ENCODE results near the gene AKAP6. TPM values are rescaled to one million over a fixed set of nuclear protein-coding genes. Genes with fewer than 3 reads are reported as not detected.

The AKAP6 gene
- total RNA-seq, 1 donor from 2014 or later = 2.8 TPM

DNA sequence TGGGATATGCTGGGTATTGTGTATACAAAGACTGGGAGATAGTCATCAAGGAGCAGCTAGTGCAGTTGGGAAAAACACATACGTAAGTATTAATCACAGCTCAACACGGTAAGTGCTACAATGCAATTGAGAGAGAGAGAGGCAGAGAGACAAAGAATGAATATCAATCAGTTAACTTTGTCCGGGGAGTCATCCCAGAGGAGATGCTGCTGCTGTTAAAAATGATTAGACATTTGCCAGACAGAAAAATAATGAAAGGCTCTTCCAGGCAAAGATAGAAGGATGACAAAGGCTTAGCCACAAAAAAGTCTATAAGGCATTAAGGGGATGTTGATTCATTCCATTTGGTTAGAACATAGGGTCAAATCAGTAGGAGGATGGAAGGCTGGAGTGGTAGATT lies 45.1 kb downstream of the AKAP6 start:
- Mint-ChIP-seq H3K36me3 (ENCODE audit: low read depth, unreplicated experiment) (no peaks in the 10 kb centered on the region), H3K27ac (ENCODE audit: unreplicated experiment) (no peak overlapping the region)
- H3K4me3 ChIP-seq (ENCODE audit: insufficient read depth, low read depth, low read length) = no peak overlapping the region

DNA sequence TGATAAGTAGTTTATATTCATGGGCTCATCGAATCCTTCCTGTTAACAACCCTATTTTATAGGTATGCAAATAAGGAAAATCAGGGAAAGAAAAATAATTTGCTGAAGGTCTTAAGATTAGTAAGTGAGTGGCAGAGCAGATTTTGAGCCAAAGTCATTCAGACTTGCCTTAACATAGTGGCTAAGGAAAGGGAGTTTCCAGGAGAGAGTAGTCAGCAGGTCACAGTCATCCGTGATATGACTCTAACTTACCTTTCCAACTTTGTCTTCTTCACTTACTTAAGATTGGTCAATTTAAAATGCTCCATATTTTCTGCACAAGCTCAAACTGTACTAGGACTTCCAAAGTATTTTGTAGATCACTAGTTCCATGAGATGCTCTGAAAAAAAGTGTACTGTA lies 46.6 kb downstream of the AKAP6 start:
- Histone ChIP-seq H3K79me2 (ENCODE audit: insufficient read depth, low read length) (no peaks in the 10 kb centered on the region), H3K9ac (ENCODE audit: low read length) (no peak overlapping the region), H3K4me1 (ENCODE audit: insufficient read depth, low read length) (peaks cover 22% of the 10 kb centered on the region), H3K9me3 (ENCODE audit: insufficient read depth, low read depth, low read length) (no peaks in the 10 kb centered on the region), H4K20me1 (ENCODE audit: insufficient read depth, low read length) (no peaks in the 10 kb centered on the region), H3K27me3 (ENCODE audit: insufficient read depth, low read length) (no peaks in the 10 kb centered on the region), H3K4me3 (ENCODE audit: insufficient read depth, low read depth, low read length) (no peak overlapping the region), H2AFZ (ENCODE audit: low read depth, low read length) (no peak overlapping the region), H3K4me2 (ENCODE audit: low read length) (no peak overlapping the region), H3K36me3 (ENCODE audit: insufficient read depth, low read length) (no peaks in the 10 kb centered on the region), H3K27ac (ENCODE audit: low read depth, low read length) (no peak overlapping the region)
- H3K9me3 Mint-ChIP-seq (ENCODE audit: unreplicated experiment) = no peaks in the 10 kb centered on the region
- no peaks in the 10 kb centered on the region for H3K36me3 Mint-ChIP-seq (ENCODE audit: low read depth, unreplicated experiment)
- no peak overlapping the region for H3K27ac Mint-ChIP-seq (ENCODE audit: unreplicated experiment)
- H3K27me3 Mint-ChIP-seq (ENCODE audit: low read depth, unreplicated experiment) = no peaks in the 10 kb centered on the region
- H3K4me3 Mint-ChIP-seq (ENCODE audit: unreplicated experiment) = no peak overlapping the region
- peaks cover 13% of the 10 kb centered on the region for H3K4me1 Mint-ChIP-seq (ENCODE audit: low read depth, unreplicated experiment)
- no peak for FAIRE-seq
- TF ChIP-seq EZH2 (IDR thresholded peaks at IDR 0.05; ENCODE audit: insufficient read depth, low read length) = no peak
- TF ChIP-seq, protein P1, sequence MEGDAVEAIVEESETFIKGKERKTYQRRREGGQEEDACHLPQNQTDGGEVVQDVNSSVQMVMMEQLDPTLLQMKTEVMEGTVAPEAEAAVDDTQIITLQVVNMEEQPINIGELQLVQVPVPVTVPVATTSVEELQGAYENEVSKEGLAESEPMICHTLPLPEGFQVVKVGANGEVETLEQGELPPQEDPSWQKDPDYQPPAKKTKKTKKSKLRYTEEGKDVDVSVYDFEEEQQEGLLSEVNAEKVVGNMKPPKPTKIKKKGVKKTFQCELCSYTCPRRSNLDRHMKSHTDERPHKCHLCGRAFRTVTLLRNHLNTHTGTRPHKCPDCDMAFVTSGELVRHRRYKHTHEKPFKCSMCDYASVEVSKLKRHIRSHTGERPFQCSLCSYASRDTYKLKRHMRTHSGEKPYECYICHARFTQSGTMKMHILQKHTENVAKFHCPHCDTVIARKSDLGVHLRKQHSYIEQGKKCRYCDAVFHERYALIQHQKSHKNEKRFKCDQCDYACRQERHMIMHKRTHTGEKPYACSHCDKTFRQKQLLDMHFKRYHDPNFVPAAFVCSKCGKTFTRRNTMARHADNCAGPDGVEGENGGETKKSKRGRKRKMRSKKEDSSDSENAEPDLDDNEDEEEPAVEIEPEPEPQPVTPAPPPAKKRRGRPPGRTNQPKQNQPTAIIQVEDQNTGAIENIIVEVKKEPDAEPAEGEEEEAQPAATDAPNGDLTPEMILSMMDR (IDR thresholded peaks at IDR 0.05; ENCODE audit: insufficient read depth, low read depth, low read length) = no peak
- DNase-seq (ENCODE audit: low read depth) = no peak

More for the DNA sequence above, 45.1 kb downstream of the AKAP6 start:
- Histone ChIP-seq H3K4me1 (ENCODE audit: insufficient read depth, low read length) (peaks cover 28% of the 10 kb centered on the region), H3K27me3 (ENCODE audit: insufficient read depth, low read length) (no peaks in the 10 kb centered on the region), H3K9ac (ENCODE audit: low read length) (no peak overlapping the region), H2AFZ (ENCODE audit: low read depth, low read length) (no peak overlapping the region), H3K27ac (ENCODE audit: low read depth, low read length) (peak overlapping the region; percentile 23), H3K9me3 (ENCODE audit: insufficient read depth, low read depth, low read length) (no peaks in the 10 kb centered on the region), H3K4me2 (ENCODE audit: low read length) (peak overlapping the region; percentile 32), H3K36me3 (ENCODE audit: insufficient read depth, low read length) (no peaks in the 10 kb centered on the region), H4K20me1 (ENCODE audit: insufficient read depth, low read length) (no peaks in the 10 kb centered on the region), H3K79me2 (ENCODE audit: insufficient read depth, low read length) (no peaks in the 10 kb centered on the region)
- peak; percentile 72 for FAIRE-seq
- TF ChIP-seq, protein P1 (IDR thresholded peaks at IDR 0.05; ENCODE audit: insufficient read depth, low read depth, low read length) = no peak
- no peak for TF ChIP-seq EZH2 (IDR thresholded peaks at IDR 0.05; ENCODE audit: insufficient read depth, low read length)
- Mint-ChIP-seq H3K4me1 (ENCODE audit: low read depth, unreplicated experiment) (peaks cover 17% of the 10 kb centered on the region), H3K4me3 (ENCODE audit: unreplicated experiment) (no peak overlapping the region), H3K27me3 (ENCODE audit: low read depth, unreplicated experiment) (no peaks in the 10 kb centered on the region), H3K9me3 (ENCODE audit: unreplicated experiment) (no peaks in the 10 kb centered on the region)
- peak; percentile 84 for DNase-seq (ENCODE audit: low read depth)

DNA sequence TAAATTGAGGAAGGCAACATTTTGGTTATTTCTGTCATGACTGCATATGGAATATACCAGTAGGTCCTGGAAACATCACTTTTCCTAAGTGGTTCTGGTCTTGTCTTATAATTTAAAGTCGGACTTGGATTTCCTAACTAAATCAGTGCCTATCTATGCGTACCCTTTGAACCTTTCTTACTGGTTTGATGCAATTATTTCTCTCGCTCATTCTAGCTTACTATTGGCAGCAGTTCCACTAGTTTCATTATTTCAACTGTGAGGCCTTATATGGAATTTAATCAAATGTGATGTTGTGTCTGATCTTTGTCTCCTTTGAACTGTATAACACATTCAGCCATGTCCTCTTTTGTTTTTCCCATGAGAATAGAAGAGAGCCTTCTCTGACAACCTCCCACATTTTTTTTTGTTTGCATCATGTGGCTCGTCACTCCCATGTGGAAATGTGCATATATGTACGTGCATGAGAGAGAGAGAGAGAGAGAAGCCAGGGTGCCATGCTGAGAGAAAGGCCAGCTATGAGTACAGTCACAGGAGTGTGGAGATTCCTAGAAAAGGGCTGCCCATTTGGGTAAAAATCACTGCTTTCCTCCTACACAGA lies 48.0 kb downstream of the AKAP6 start:
- no peaks in the 10 kb centered on the region for H3K27me3 ChIP-seq (ENCODE audit: insufficient read depth, low read length)
- H3K4me2 ChIP-seq (ENCODE audit: low read length) = no peak overlapping the region
- no peak overlapping the region for H3K4me3 ChIP-seq (ENCODE audit: insufficient read depth, low read depth, low read length)
- no peak overlapping the region for H3K4me3 Mint-ChIP-seq (ENCODE audit: unreplicated experiment)
- no peaks in the 10 kb centered on the region for H4K20me1 ChIP-seq (ENCODE audit: insufficient read depth, low read length)
- no peaks in the 10 kb centered on the region for H3K9me3 ChIP-seq (ENCODE audit: insufficient read depth, low read depth, low read length)
- no peaks in the 10 kb centered on the region for H3K79me2 ChIP-seq (ENCODE audit: insufficient read depth, low read length)
- H3K27ac ChIP-seq (ENCODE audit: low read depth, low read length) = no peak overlapping the region
- no peak overlapping the region for H3K27ac Mint-ChIP-seq (ENCODE audit: unreplicated experiment)
- H3K4me1 ChIP-seq (ENCODE audit: insufficient read depth, low read length) = peaks cover 10% of the 10 kb centered on the region
- H3K4me1 Mint-ChIP-seq (ENCODE audit: low read depth, unreplicated experiment) = peaks cover 8% of the 10 kb centered on the region
- no peak for DNase-seq (ENCODE audit: low read depth)
- no peaks in the 10 kb centered on the region for H3K27me3 Mint-ChIP-seq (ENCODE audit: low read depth, unreplicated experiment)
- no peaks in the 10 kb centered on the region for H3K36me3 ChIP-seq (ENCODE audit: insufficient read depth, low read length)
- H2AFZ ChIP-seq (ENCODE audit: low read depth, low read length) = no peak overlapping the region
- no peak for FAIRE-seq
- H3K9ac ChIP-seq (ENCODE audit: low read length) = no peak overlapping the region
- TF ChIP-seq EZH2 (IDR thresholded peaks at IDR 0.05; ENCODE audit: insufficient read depth, low read length) = no peak
- TF ChIP-seq, protein P1 (IDR thresholded peaks at IDR 0.05; ENCODE audit: insufficient read depth, low read depth, low read length) = no peak
- H3K9me3 Mint-ChIP-seq (ENCODE audit: unreplicated experiment) = no peaks in the 10 kb centered on the region
- H3K36me3 Mint-ChIP-seq (ENCODE audit: low read depth, unreplicated experiment) = no peaks in the 10 kb centered on the region
